Left lobe of liver (tissue), 2 donors: Measurements from ENCODE around the gene DYNC1I2. TPM values are rescaled to one million over a fixed set of nuclear protein-coding genes. Genes with fewer than 3 reads are reported as not detected.
"Not testable (repeated sequence)": the region's sequence is repeated elsewhere in the genome, so short reads cannot be mapped to it uniquely, and the experiment has no call there.

Experiments used
- ATAC-seq: fragments of 200-7000 bp; cut with Tn5 transposase; one replicate; pipeline ENCODE4 v1.9.1; 2020; ENCODE audit warnings: mild to moderate bottlenecking, moderate library complexity
- DNase-seq: peaks from one replicate; pipeline ENCODE4 v3.0.0-alpha.2; 2020; ENCODE audit warnings: low spot score
- total RNA-seq: library from RNA; stranded (reverse); gene quantifications from one replicate; pipeline ENCODE4 v1.2.1, GENCODE V29; 2021
- donor health status: DM: no; HTN: no; CAD: no; lungs with moderate emphysema.
- donor health status: DM: no; HTN: yes; CAD: no.

The DYNC1I2 gene
- total RNA-seq, 1 donor from 2014 or later, result 16.9 TPM

GRCh38 chr2:171711351-171711750 is 24.1 kb downstream of the DYNC1I2 start:
- ATAC-seq (no peak), DNase-seq (no peak)

GRCh38 chr2:171712051-171712450 is 24.8 kb downstream of the DYNC1I2 start:
- no peak for ATAC-seq
- DNase-seq, result no peak

GRCh38 chr2:171718720-171719119 is 31.5 kb downstream of the DYNC1I2 start:
- DNase-seq (no peak), ATAC-seq (no peak)

DNA sequence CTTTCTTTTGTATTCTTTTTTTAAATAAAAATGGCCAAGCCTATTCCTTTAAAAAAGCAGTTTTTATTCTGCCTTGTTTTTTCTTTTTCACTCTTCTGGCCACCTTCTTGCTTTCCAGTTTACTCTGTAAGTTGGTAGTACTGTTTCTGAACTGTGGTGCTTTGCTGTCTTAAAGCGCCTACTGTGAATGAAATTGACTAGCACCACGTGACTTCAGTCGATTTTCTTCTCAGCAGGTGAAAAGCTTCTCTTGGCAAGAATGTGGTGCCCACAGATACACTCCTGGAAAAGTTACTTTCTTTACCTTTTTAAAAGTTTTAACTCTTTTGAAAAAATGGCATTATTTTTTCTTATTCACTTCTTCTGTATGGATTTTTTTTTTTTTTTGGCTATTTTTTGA is 32.4 kb downstream of the DYNC1I2 start:
- ATAC-seq, result no peak

DNA sequence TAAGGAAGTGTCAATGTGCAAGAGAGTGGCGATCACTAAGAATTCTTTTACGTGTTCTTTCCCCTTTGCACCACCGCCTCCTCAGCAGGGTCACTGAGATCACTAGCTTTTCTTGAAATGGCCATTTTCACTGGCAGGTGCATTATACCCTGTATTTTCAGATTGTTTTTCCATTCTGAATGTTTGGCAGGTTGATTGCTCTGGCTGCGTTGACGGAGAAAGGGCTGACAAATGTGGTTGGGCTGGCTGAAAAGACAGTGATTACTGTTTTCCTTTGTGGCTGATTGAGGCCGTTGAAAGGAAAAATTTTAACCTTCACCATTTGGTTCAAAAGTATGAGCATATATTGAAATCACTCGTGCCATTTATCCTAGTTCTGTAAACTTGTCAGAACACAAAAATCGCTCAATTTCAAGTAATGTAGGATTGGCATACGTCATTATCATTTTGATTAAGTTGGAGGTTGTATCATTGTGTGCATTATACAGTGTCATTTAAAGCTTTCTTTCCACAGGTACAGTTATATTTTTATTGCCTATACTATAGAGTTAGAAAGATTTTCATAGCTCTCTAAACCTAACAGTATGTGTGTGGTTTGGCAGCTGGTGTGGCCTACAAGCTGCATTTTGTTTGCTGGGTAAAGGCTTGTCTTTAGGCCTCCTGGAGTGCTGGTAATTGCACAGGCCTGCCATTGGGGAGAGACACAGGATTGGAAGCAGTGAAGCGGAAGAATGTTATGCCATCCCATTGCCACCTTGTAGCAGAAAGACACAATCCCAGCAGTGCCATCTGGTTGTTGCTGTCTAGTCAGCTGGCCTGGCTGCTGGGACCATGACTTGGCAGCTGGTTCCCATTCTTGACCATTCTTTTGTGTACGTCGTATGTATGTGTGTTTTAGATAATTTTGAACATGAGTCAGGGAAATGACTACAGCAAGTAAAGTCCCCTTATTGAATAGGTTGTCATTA is 36.7 kb downstream of the DYNC1I2 start:
- peak; percentile 80 for ATAC-seq
- DNase-seq, result no peak

More for the DNA sequence above, 32.4 kb downstream of the DYNC1I2 start:
- no peak for DNase-seq

- ATAC-seq, result no peak
- DNase-seq, result no peak
Measured at GRCh38 chr2:171726847-171727450, 39.7 kb downstream of the DYNC1I2 start.

GRCh38 chr2:171728989-171729951 is 42.0 kb downstream of the DYNC1I2 start:
- DNase-seq (no peak), ATAC-seq (peak; percentile 91)

DNA sequence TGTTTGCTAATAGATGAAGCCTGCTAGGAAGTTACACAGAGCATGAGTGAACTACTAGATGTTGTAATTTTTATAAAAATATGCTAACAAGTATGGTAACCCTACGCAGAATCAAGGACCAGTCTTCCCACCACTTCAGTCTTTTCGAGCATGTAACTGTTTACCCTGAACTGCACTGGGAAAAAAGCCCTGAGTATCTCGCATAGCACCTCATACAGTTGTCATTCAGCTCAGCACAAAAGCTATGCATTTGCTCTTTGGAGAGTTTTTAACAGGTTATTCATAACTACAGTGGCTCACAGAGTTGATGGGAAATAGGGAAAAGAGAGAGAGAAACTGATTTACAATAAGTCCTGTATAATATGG is 42.7 kb downstream of the DYNC1I2 start:
- peak; percentile 52 for ATAC-seq

GRCh38 chr2:171735991-171736710 is 48.9 kb downstream of the DYNC1I2 start:
- no peak for DNase-seq
- ATAC-seq, result no peak

More for the DNA sequence above, 42.7 kb downstream of the DYNC1I2 start:
- DNase-seq, result no peak

DNA sequence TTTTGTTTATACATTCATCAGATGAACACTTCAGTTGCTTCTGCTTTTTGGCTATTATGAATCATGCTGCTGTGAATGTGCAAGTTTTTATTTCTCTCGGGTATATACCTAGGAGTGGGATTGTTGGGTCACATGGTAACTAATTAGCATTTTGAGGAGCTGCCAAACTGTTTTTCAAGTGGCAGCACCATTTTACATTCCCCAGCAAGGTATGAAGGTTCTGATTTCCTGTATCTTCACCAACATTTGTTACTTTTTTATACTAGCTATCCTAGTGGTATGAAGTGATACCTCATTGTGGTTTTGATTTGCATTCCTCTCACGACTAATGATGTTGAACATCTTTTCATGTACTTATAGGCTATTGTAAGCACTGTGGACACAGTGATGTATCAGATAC is 53.9 kb downstream of the DYNC1I2 start:
- DNase-seq (no peak), ATAC-seq (no peak)

DNA sequence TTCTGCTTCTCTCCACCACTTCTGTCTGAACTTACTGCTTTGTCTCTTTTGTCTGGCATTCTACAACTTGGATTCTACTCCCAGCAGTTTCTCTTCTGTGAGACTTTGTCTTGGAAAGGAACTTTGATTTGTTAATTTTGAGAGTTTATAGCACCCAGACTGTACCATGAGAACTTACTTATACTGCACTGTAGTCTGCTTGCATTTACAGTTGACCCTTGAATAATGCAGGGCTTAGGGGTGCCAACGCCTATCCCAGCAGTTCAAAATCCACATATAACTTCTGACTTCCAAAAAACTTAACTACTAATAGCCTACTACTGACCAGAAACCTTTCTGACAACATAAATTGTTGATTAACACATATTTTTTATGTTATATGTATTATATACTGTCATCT is 55.5 kb downstream of the DYNC1I2 start:
- no peak for ATAC-seq
- no peak for DNase-seq

- DNase-seq (no peak), ATAC-seq (no peak)
Measured at GRCh38 chr2:171745141-171745540, 57.9 kb downstream of the DYNC1I2 start.

DNA sequence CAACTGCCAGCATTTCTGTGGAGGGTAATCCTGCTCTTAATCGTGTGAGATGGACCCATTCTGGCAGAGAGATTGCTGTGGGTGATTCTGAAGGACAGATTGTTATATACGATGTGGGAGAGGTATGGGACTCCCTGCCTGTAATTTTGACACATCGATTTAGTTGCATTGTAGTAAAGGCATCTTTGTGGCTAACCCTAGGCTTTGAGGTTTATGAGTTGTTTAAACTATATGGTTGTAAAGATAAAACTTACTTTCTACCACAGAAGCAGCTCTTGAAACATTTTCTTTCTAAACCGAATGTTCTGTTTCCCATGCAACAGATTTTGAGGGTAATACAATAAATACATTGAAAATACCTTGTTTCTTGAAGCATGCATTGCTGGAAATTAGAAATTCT is 58.5 kb downstream of the DYNC1I2 start:
- ATAC-seq (no peak), DNase-seq (no peak)

DNA sequence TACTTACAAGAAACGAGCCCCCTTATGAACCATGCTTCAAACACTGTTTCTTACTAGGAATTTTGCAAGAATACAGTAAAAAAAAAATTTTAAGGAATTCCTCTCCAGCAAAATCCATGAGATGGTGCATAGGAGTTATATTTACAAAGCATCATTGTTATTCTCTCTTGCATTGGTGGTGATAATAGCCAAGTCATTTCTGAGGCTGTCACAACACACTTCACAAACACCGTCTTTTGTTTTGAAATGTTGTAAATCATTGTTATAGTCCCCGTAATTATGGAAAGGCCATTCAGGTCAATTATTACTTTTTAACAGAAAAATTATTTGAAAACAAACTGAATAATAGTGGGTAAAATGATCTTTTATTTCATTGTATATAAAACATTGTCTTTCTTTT is 60.1 kb downstream of the DYNC1I2 start:
- DNase-seq (no peak), ATAC-seq (no peak)

DNA sequence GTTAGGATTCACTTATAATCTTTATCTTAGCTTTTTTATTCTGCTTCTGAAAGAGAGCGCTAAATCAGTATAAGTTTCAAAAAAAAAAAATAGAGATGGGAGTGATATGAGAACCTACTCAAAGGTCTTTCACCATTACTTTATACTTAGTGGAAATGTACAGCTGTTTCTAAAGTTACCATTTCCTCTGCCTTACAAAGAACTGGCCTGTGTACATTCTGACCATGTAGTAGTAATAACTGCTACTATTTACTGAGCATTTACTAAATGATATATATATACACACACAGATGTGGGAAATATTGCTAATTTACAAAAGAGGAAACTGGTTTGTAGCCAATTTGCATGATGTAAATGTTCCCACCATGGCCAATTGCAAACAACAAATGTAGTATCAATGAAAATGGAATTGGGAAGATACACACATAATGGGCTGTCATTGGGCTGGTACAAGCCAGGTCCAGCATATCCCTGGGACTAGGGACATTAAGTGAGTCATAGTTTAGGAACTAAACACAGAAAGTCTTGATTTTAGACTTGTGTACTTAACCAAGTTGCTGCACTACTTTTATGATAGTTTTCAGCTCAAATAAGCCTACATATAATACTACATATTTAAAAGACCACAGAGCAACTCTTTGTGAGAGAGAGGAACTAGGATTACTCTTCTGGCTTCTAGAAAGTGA is 67.1 kb downstream of the DYNC1I2 start:
- ATAC-seq (no peak), DNase-seq (no peak)

DNA sequence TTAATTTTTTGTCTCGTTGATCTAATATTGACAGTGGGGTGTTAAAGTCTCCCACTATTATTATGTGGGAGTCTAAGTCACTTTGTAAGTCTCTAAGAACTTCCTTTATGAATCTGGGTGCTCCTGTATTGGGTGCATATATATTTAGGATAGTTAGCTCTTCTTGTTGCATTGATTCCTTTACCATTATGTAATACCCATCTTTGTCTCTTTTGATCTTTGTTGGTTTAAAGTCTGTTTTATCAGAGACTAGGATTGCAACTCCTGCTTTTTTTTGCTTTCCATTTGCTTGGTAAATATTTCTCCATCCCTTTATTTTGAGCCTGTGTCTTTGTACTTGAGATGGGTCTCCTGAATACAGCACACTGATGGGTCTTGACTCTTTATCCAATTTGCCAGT is 71.5 kb downstream of the DYNC1I2 start:
- ATAC-seq, DNase-seq: not testable (repeated sequence)

GRCh38 chr2:171761176-171761575 is 73.9 kb downstream of the DYNC1I2 start:
- ATAC-seq, DNase-seq: not testable (repeated sequence)

DNA sequence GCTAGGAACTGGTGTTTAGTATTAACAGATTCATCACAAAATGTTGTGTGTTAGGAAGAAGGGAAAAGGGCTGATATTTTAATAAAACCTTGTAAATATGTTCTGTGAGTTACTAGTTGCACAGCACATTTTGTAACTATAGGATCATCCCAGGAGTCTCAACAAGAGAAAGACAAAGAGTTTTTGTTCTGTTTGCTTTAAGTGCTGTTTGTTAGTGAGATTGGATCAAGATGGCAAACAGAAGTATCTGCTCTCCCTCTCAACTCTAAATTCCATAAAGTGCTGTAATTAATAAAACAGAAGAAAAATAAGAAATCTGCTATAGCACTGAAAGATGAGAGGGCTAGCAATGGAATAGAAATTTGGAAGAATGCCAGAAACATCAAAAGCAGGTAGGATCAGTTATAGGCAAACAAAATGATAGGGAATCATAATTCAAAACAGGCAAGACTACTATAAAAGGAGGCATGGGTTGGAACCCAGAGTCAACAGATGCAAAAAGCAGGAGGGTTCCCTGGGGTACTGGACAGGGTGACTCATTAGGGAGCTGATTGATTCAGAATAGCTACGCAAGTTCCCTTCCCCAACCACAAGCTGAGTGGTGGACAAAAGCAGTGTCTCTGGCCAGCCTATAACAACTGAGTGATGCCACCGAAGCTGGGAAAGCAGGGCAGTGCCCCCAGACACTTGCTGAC is 75.8 kb downstream of the DYNC1I2 start:
- DNase-seq (no peak), ATAC-seq (no peak)

GRCh38 chr2:171763602-171764001 is 76.3 kb downstream of the DYNC1I2 start:
- ATAC-seq, result no peak
- DNase-seq, result no peak
